ENCODE results near the gene MERTK.
"Not testable (repeated sequence)": the region's sequence is repeated elsewhere in the genome, so short reads cannot be mapped to it uniquely, and the experiment has no call there.

Gene MERTK

DNA sequence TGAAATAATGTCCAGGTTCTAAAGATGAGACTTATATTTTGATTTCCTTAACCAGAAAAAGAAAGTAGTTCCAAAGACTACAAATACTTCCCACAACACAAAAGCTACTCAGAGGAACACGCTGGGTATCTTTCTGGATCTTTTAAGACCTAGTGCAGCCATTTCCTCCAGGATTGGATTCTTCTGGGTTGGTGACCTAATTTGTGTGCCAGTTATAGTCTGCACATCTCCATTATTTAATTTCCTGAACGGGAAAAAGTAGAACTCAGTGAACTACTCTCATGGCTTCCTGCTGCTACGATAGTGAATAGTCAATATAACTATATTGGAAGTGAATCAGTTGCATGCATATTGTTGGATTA, 158.2 kb downstream of the MERTK start:
- no peak for DNase-seq (ENCODE audit: low read depth)
- TF ChIP-seq CTCF (IDR thresholded peaks at IDR 0.05; ENCODE audit: control insufficient read depth, extremely low read depth, insufficient read depth), result no peak
- H3K4me3 ChIP-seq (ENCODE audit: low read depth, low read length), result peak overlapping the region; percentile 91

DNA sequence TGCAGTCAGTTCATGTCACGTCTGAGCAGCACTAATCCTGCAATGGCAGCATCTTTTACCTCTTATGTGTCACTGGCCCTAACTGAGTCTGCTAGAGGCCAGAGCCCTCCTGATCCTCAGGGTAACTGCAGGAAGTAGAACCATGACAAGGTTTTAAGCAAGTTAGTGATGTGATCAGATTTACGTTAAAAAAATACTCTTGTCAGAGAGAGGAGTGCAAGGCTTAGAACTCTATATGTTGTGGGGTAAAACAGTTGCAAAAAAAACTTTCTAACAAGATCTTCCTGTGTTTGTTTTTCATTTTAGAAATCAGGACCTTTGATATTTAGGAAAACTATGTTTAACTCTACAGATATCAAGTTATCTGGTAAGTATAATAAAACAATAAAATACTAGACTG, 161.3 kb downstream of the MERTK start:
- H3K4me3 ChIP-seq (ENCODE audit: low read depth, low read length), result no peak overlapping the region
- DNase-seq (ENCODE audit: low read depth), result no peak
- no peak for TF ChIP-seq CTCF (IDR thresholded peaks at IDR 0.05; ENCODE audit: control insufficient read depth, extremely low read depth, insufficient read depth)

GRCh38 chr2:112061299-112061698, 162.9 kb downstream of the MERTK start:
- no peak for DNase-seq (ENCODE audit: low read depth)
- TF ChIP-seq CTCF (IDR thresholded peaks at IDR 0.05; ENCODE audit: control insufficient read depth, extremely low read depth, insufficient read depth), result no peak
- no peak overlapping the region for H3K4me3 ChIP-seq (ENCODE audit: low read depth, low read length)

DNA sequence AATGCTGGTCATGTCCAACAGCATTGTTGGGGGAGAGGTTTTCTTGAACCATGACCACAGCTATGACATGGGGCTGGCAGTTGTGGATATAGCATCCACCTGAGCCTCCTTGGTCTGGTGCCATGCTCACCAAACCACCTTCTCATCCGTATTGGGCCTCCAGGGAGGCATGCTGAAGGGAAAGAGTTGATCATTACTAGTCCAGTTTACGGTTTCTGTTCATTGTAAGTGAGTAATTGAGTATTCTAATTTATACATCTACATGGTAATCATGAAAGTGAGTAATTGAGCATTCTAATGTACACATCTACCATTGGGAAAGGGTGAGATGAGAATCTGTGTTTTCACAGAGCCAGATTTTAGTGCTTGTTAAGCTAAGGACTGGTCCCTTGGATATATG, 163.4 kb downstream of the MERTK start:
- no peak for DNase-seq (ENCODE audit: low read depth)
- TF ChIP-seq CTCF (IDR thresholded peaks at IDR 0.05; ENCODE audit: control insufficient read depth, extremely low read depth, insufficient read depth), result no peak
- no peak overlapping the region for H3K4me3 ChIP-seq (ENCODE audit: low read depth, low read length)

DNA sequence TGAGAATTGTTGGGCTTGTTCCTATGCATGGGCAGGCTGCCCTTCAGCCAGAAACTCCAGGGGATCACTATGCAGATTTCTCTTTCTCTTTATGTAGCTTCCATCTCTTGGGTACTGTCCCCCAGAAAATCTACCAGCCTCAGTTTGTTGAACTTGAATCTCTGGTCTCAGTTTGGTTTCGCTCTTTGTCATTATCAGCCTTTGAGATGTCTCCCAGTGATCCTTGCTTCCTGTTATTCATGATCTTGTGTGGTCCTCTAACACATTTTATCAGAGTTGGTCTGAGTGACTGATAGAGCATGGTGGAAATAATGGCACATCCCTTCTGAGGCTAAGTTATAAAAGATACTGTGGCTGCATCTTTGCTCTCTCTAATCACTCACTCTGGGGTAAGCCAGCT, 164.5 kb downstream of the MERTK start:
- no peak for DNase-seq (ENCODE audit: low read depth)
- no peak overlapping the region for H3K4me3 ChIP-seq (ENCODE audit: low read depth, low read length)
- TF ChIP-seq CTCF (IDR thresholded peaks at IDR 0.05; ENCODE audit: control insufficient read depth, extremely low read depth, insufficient read depth), result no peak

- DNase-seq (ENCODE audit: low read depth), result no peak
- TF ChIP-seq CTCF (IDR thresholded peaks at IDR 0.05; ENCODE audit: control insufficient read depth, extremely low read depth, insufficient read depth), result no peak
Measured at GRCh38 chr2:112065486-112065885, 167.1 kb downstream of the MERTK start.

DNA sequence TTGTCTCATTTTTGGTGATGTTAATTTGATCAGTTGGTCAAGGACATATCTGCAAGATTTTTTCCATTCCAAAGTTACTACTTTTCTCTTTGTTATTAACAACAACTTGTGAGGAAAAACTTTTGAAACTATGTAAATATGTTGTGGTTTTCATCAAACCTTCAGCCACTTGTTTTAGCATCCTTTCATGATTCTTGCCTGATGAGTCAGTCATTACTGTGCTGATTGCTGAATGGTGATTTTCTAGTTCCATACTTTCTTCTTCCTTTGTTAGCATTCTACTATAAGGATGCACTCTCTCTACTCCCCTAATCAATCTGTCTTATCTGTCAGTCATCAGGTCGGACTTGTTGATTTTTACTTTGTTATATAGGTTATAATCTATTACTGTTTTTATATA, 167.6 kb downstream of the MERTK start:
- DNase-seq (ENCODE audit: low read depth), result no peak
- TF ChIP-seq CTCF (IDR thresholded peaks at IDR 0.05; ENCODE audit: control insufficient read depth, extremely low read depth, insufficient read depth), result no peak
- no peak overlapping the region for H3K4me3 ChIP-seq (ENCODE audit: low read depth, low read length)

More at GRCh38 chr2:112065486-112065885, 167.1 kb downstream of the MERTK start:
- no peak overlapping the region for H3K4me3 ChIP-seq (ENCODE audit: low read depth, low read length)

- not testable (repeated sequence) for H3K4me3 ChIP-seq (ENCODE audit: low read depth, low read length); DNase-seq (ENCODE audit: low read depth)
Measured at GRCh38 chr2:112069794-112070193, 171.4 kb downstream of the MERTK start.
